Measurements from ENCODE around the gene IPO4.

DNA sequence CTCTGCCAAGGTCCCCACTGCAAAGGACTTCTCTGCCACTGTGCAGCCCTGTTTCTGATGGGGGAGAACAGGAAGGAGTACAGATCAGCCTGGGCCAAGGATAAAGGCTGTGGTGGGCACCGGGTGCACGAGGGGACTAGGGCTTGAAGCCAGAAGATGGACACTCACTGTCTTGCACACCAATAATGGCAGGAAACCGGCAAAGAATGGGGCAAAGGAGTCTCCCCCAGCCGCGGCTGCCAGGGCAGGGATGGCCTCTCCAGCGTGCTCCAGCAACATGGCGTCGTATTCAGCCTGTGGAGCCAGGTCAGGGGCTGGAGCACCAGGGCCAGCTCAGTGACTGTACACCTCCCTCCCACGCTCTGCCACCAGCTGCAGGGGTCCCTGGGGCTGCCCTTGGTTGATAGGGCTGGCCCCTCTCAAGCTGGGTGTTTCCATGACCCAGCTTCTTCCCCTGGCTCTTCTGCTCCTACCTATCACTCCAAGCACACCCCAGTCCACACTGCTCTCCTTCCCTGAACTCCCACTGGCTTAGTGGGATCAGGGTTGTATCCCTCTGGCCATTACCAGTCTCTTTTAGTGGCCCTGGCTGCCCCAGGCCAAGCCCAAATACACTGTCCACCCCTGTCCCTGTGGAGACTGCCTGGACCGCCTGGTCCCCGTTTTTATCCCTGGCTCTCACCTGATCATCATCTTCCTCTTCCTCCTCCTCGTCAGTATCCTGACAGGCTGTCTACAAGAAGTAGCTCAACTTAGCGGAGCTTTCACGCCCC lies 6.3 kb downstream of the IPO4 start:
- TF ChIP-seq, protein P1, sequence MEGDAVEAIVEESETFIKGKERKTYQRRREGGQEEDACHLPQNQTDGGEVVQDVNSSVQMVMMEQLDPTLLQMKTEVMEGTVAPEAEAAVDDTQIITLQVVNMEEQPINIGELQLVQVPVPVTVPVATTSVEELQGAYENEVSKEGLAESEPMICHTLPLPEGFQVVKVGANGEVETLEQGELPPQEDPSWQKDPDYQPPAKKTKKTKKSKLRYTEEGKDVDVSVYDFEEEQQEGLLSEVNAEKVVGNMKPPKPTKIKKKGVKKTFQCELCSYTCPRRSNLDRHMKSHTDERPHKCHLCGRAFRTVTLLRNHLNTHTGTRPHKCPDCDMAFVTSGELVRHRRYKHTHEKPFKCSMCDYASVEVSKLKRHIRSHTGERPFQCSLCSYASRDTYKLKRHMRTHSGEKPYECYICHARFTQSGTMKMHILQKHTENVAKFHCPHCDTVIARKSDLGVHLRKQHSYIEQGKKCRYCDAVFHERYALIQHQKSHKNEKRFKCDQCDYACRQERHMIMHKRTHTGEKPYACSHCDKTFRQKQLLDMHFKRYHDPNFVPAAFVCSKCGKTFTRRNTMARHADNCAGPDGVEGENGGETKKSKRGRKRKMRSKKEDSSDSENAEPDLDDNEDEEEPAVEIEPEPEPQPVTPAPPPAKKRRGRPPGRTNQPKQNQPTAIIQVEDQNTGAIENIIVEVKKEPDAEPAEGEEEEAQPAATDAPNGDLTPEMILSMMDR (conservative IDR thresholded peaks at IDR 0.05) = no peak
- TF ChIP-seq ZFX (IDR thresholded peaks at IDR 0.05) = no peak

Data from C4-2B (cell line).